Gastrocnemius medialis (tissue), 4 donors: ENCODE measurements around the gene NPTX2.

Experiments used
- CTCF ChIP-seq, 5 experiments: fragments of 450-650 bp in 3 of 5; fragments of 200-600 bp in 2 of 5; sonication (generic) in 2 of 5; IDR thresholded peaks in 4 of 5; conservative IDR thresholded peaks in 1 of 5; 1 replicate in 4 of 5; 2 replicates in 1 of 5; pipeline ENCODE4 v1.5.1; 2016 to 2019; ENCODE audit warnings: antibody characterized with exemption in 5 of 5, mild to moderate bottlenecking in 3 of 5, moderate library complexity in 3 of 5
- POLR2A ChIP-seq, 2 donors: fragments of 450-650 bp; IDR thresholded peaks; one replicate each; pipeline ENCODE4 v1.6.1; 2017; ENCODE audit warnings: antibody characterized with exemption in 2 of 2, mild to moderate bottlenecking in 2 of 2, moderate library complexity in 2 of 2

GRCh38 chr7:98584830-98585229, 32.3 kb upstream of the NPTX2 start:
- TF ChIP-seq POLR2A (IDR thresholded peaks at IDR 0.05) (no peak), CTCF (IDR thresholded peaks at IDR 0.05 in 4 of 5, conservative IDR thresholded peaks at IDR 0.05 in 1 of 5) (no peak)
